Left ventricle myocardium superior (tissue), 1 donor: ENCODE results near the gene ANAPC13. TPM values are rescaled to one million over a fixed set of nuclear protein-coding genes. Genes with fewer than 3 reads are reported as not detected.

Source experiments
- ATAC-seq: fragments of 200-7000 bp; cut with Tn5 transposase; one replicate; pipeline ENCODE4 v1.9.1; 2020; ENCODE audit warnings: mild to moderate bottlenecking, moderate library complexity
- DNase-seq: peaks from one replicate; pipeline ENCODE4 v3.0.0-alpha.2; 2020
- intact Hi-C: fragments of 100-400 bp; cut with micrococcal nuclease; formaldehyde crosslinking; loops from one replicate; pipeline ENCODE4 v1.11.0; 2022
- total RNA-seq: library from RNA; stranded (reverse); fragmentation: NEBNext Ultra II Directional; extraction: Animal tissue kit (Norgen Biotek cat#: 25700); gene quantifications from one replicate; pipeline ENCODE4 v1.2.1, GENCODE V29; 2021
- donor health status: DM: no; HTN: yes; CAD: no; lungs with severe emphysema.

ANAPC13 gene
- total RNA-seq, 1 donor from 2014 or later: 75.6 TPM

GRCh38 chr3:134462331-134462941 lies 23.3 kb downstream of the ANAPC13 start:
- DNase-seq (no peak), ATAC-seq (peak; percentile 22)
- intact Hi-C loops: no loop called here

- no peak for ATAC-seq
- intact Hi-C loops: no loop called here
- DNase-seq: no peak
Observed at GRCh38 chr3:134460965-134461364, 24.8 kb downstream of the ANAPC13 start.

GRCh38 chr3:134459562-134459961 lies 26.2 kb downstream of the ANAPC13 start:
- intact Hi-C loops: no loop called here
- no peak for DNase-seq
- ATAC-seq: peak; percentile 12

GRCh38 chr3:134458406-134458945 lies 27.3 kb downstream of the ANAPC13 start:
- DNase-seq: no peak
- intact Hi-C loops: no loop called here
- ATAC-seq: no peak

GRCh38 chr3:134457376-134458074 lies 28.3 kb downstream of the ANAPC13 start:
- ATAC-seq (no peak), DNase-seq (no peak)
- intact Hi-C loops: no loop called here

GRCh38 chr3:134453631-134454030 lies 32.2 kb downstream of the ANAPC13 start:
- intact Hi-C loops: no loop called here
- ATAC-seq: no peak
- DNase-seq: no peak

GRCh38 chr3:134449951-134450350 lies 35.8 kb downstream of the ANAPC13 start:
- intact Hi-C loops: no loop called here
- DNase-seq (no peak), ATAC-seq (no peak)

- ATAC-seq (peak; percentile 57), DNase-seq (peak; percentile 46)
- intact Hi-C loops: no loop called here
Observed at GRCh38 chr3:134449277-134449676, 36.5 kb downstream of the ANAPC13 start.

GRCh38 chr3:134448664-134449063 lies 37.1 kb downstream of the ANAPC13 start:
- ATAC-seq (no peak), DNase-seq (no peak)
- intact Hi-C loops: no loop called here

GRCh38 chr3:134447351-134447750 lies 38.4 kb downstream of the ANAPC13 start:
- no peak for DNase-seq
- no peak for ATAC-seq
- intact Hi-C loops: no loop called here

GRCh38 chr3:134446800-134447199 lies 39.0 kb downstream of the ANAPC13 start:
- DNase-seq: no peak
- intact Hi-C loops: no loop called here
- peak; percentile 30 for ATAC-seq

- DNase-seq (no peak), ATAC-seq (peak; percentile 91)
- intact Hi-C loops: no loop called here
Observed at GRCh38 chr3:134445636-134446035, 40.1 kb downstream of the ANAPC13 start.

- no peak for ATAC-seq
- intact Hi-C loops: no loop called here
- no peak for DNase-seq
Observed at GRCh38 chr3:134445095-134445494, 40.7 kb downstream of the ANAPC13 start.

- intact Hi-C loops: no loop called here
- DNase-seq (no peak), ATAC-seq (no peak)
Observed at GRCh38 chr3:134441821-134442220, 44.0 kb downstream of the ANAPC13 start.

- DNase-seq (no peak), ATAC-seq (no peak)
- intact Hi-C loops: no loop called here
Observed at GRCh38 chr3:134441321-134441720, 44.5 kb downstream of the ANAPC13 start.

GRCh38 chr3:134437211-134437752 lies 48.5 kb downstream of the ANAPC13 start:
- no peak for DNase-seq
- ATAC-seq: no peak
- intact Hi-C loops: no loop called here

- peak; percentile 50 for ATAC-seq
- no peak for DNase-seq
- intact Hi-C loops: no loop called here
Observed at GRCh38 chr3:134432236-134432635, 53.5 kb downstream of the ANAPC13 start.

GRCh38 chr3:134430950-134431445 lies 54.8 kb downstream of the ANAPC13 start:
- no peak for ATAC-seq
- no peak for DNase-seq
- intact Hi-C loops: no loop called here

- intact Hi-C loops: no loop called here
- no peak for DNase-seq
- no peak for ATAC-seq
Observed at GRCh38 chr3:134430174-134430573, 55.6 kb downstream of the ANAPC13 start.

- DNase-seq: no peak
- no peak for ATAC-seq
- intact Hi-C loops: no loop called here
Observed at GRCh38 chr3:134428401-134428800, 57.4 kb downstream of the ANAPC13 start.
